Fibroblast of villous mesenchyme (primary cell): ENCODE data around the gene PRKD1. TPM values are rescaled to one million over a fixed set of nuclear protein-coding genes. Genes with fewer than 3 reads are reported as not detected.

ENCODE experiments used
- DNase-seq: peaks from one replicate; pipeline ENCODE4 v3.0.0-alpha.2; 2010; ENCODE audit warnings: low read depth
- H3K4me3 ChIP-seq: 2 replicates; pipeline ENCODE4 v1.5.1; 2011; ENCODE audit warnings: low read depth, mild to moderate bottlenecking, low read length
- total RNA-seq: library from RNA; depleted of rRNA; stranded (reverse); fragments of >200 nt; gene quantifications from 2 replicates; pipeline ENCODE4 v1.2.3, GENCODE V29; 2012
- TF ChIP-seq, protein P1 (sequence below): IDR thresholded peaks from 2 replicates; pipeline ENCODE4 v1.5.1; 2012; ENCODE audit warnings: low read depth, mild to moderate bottlenecking, low read length; ENCODE audit not compliant: insufficient read depth

PRKD1 gene
- total RNA-seq, 1 donor: 13.8 TPM

GRCh38 chr14:29687071-29687765, 240.4 kb downstream of the PRKD1 start:
- TF ChIP-seq, protein P1, sequence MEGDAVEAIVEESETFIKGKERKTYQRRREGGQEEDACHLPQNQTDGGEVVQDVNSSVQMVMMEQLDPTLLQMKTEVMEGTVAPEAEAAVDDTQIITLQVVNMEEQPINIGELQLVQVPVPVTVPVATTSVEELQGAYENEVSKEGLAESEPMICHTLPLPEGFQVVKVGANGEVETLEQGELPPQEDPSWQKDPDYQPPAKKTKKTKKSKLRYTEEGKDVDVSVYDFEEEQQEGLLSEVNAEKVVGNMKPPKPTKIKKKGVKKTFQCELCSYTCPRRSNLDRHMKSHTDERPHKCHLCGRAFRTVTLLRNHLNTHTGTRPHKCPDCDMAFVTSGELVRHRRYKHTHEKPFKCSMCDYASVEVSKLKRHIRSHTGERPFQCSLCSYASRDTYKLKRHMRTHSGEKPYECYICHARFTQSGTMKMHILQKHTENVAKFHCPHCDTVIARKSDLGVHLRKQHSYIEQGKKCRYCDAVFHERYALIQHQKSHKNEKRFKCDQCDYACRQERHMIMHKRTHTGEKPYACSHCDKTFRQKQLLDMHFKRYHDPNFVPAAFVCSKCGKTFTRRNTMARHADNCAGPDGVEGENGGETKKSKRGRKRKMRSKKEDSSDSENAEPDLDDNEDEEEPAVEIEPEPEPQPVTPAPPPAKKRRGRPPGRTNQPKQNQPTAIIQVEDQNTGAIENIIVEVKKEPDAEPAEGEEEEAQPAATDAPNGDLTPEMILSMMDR: no peak
- H3K4me3 ChIP-seq: no peak overlapping the region
- DNase-seq: no peak

DNA sequence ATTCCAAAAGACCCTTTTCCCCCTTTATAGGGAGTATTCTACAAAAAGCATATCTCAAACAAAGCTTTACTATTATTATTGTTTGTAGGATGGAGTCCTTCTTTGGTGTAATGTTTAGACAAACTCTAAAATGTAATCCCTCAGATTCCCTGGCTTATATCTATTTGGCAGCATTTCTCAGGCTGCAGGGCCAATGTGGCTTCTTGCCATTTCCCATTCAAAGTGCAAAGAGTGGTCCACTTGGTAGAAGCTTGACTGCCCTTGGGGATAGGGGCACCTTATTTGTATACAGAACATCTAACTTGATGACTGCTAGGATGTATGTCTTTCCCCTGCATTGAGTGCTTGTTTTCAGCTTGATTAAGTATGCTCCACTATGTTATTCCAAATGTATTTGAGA, 242.7 kb downstream of the PRKD1 start:
- TF ChIP-seq, protein P1: no peak
- no peak for DNase-seq
- no peak overlapping the region for H3K4me3 ChIP-seq

DNA sequence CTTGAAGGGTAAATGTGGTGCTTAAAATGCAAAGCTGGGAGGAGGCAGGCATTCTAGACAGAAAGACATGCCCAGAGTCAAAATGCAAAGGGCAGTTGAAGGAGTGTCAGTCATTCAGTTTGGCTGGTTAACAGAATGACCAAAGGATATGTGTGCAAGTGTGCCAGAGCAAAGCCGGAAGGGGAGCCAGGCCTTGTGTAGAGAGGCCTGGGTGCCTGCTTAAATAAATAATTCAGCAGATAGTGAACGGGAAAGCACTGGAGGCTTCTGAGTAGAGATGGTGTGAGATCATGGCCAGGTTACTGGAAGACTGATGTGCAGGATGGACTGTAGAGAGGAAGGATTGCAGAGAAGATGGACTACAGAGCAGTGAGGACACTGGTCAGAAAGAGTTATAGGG, 244.9 kb downstream of the PRKD1 start:
- DNase-seq: no peak
- H3K4me3 ChIP-seq: no peak overlapping the region
- TF ChIP-seq, protein P1: no peak

- DNase-seq: no peak
- TF ChIP-seq, protein P1: no peak
Observed at GRCh38 chr14:29681316-29681715, 246.3 kb downstream of the PRKD1 start.

GRCh38 chr14:29674566-29675285, 252.9 kb downstream of the PRKD1 start:
- no peak for DNase-seq
- H3K4me3 ChIP-seq: no peak overlapping the region
- TF ChIP-seq, protein P1: no peak

More at GRCh38 chr14:29681316-29681715, 246.3 kb downstream of the PRKD1 start:
- no peak overlapping the region for H3K4me3 ChIP-seq

DNA sequence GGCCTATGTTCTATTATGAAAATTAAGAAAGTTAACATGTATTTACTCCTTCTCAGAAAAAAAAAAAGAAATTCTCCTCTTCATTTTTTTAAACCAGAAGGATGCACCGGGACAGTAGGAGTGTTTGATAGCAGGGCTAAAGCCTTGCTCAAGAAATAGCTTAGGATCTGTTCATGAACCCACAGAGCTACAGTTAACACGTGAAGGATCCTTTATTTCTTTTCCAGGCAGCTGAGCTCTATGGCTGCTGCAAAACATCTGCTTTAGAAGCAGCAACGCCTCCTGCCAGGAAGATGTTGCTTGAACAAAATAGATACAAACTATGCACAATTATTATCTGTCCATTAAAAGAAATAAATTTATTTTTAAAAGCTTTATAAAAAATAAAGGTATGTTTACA, 254.8 kb downstream of the PRKD1 start:
- no peak for DNase-seq
- TF ChIP-seq, protein P1: no peak

GRCh38 chr14:29671034-29671433, 256.6 kb downstream of the PRKD1 start:
- DNase-seq: peak; percentile 12
- no peak overlapping the region for H3K4me3 ChIP-seq
- TF ChIP-seq, protein P1: no peak

More for the DNA sequence above, 254.8 kb downstream of the PRKD1 start:
- H3K4me3 ChIP-seq: no peak overlapping the region
